Adrenal gland (tissue), 12 donors: ENCODE measurements around the gene SLAMF9. TPM values are rescaled to one million over a fixed set of nuclear protein-coding genes. Genes with fewer than 3 reads are reported as not detected.

Experiments used
- DNase-seq, 7 donors: peaks; one replicate each; pipeline ENCODE4 v3.0.0-alpha.2; 2019 to 2020
- H3K27ac ChIP-seq, 5 donors: fragments of 200-600 bp; sonication (generic) in 4 of 5; 1 replicate in 3 of 5; 2 replicates in 2 of 5; pipeline versions ENCODE4 v1.5.1 to v1.8.0; 2016 to 2020; ENCODE audit warnings: mild to moderate bottlenecking in 1 of 5
- H3K27me3 ChIP-seq: fragments of 200-600 bp; 2 replicates; pipeline ENCODE4 v1.8.0; 2021
- H3K36me3 ChIP-seq, 2 donors: fragments of 200-600 bp; replicated peaks in 1 of 2; 1 replicate in 1 of 2; 2 replicates in 1 of 2; pipeline versions ENCODE4 v1.5.1 to v1.8.0; 2018 to 2022
- H3K4me1 ChIP-seq, 2 donors: fragments of 200-600 bp; replicated peaks in 1 of 2; 1 replicate in 1 of 2; 2 replicates in 1 of 2; pipeline versions ENCODE4 v1.5.1 to v1.8.0; 2018 to 2021
- H3K4me3 ChIP-seq, 4 donors: fragments of 200-600 bp; sonication (generic) in 3 of 4; one replicate each; pipeline ENCODE4 v1.5.1; 2016 to 2018
- H3K9me3 ChIP-seq, 3 donors: fragments of 200-600 bp; sonication (generic) in 1 of 3; replicated peaks in 1 of 3; 1 replicate in 2 of 3; 2 replicates in 1 of 3; pipeline versions ENCODE4 v1.5.1 to v1.8.0; 2016 to 2021
- CTCF ChIP-seq, 6 experiments: fragments of 450-650 bp in 4 of 6; fragments of 200-600 bp in 2 of 6; sonication (generic) in 1 of 6; IDR thresholded peaks; 1 replicate in 5 of 6; 2 replicates in 1 of 6; pipeline versions ENCODE4 v1.5.1 to v1.8.0; 2016 to 2021; ENCODE audit warnings: antibody characterized with exemption in 6 of 6, mild to moderate bottlenecking in 2 of 6, moderate library complexity in 1 of 6
- POLR2A ChIP-seq, 2 donors: fragments of 450-650 bp; IDR thresholded peaks; one replicate each; pipeline ENCODE4 v1.6.1; 2017; ENCODE audit warnings: antibody characterized with exemption in 2 of 2, mild to moderate bottlenecking in 2 of 2, moderate library complexity in 1 of 2
- WGBS, 4 donors: extraction: QIAGEN DNeasy Blood & Tissue Kit in 2 of 4; methylation state at CpG; one replicate each; pipeline versions ENCODE4 v1.1.5 to v1.1.7; 2013 to 2017; 5-methylcytosine and 5-hydroxymethylcytosine counted together
- intact Hi-C, 2 donors: fragments of 100-400 bp; cut with DNase I; formaldehyde crosslinking; loops; one replicate each; pipeline versions ENCODE4 v1.14.1 to v1.15.0; 2022 to 2023
- polyA plus RNA-seq, 3 donors: library from polyadenylated mRNA; stranded (reverse); fragments of 200-250 nt in 2 of 3; fragments of 350-450 nt in 1 of 3; fragmentation: Illumina TruSeq in 1 of 3; extraction: RNeasy Lipid Tissue Mini Kit (QIAGEN cat#74804) in 1 of 3; gene quantifications; one replicate each; pipeline ENCODE4 v1.2.3, GENCODE V29; 2013 to 2014
- total RNA-seq, 9 donors: library from RNA; depleted of rRNA in 4 of 9; stranded (reverse); fragments of >200 nt in 4 of 9; fragments of 120-200 nt in 1 of 9; fragmentation: NEBNext Ultra II Directional in 1 of 9; extraction: Animal tissue kit (Norgen Biotek cat#: 25700) in 1 of 9; gene quantifications; one replicate each; pipeline versions ENCODE4 v1.1.0 to v1.2.4, GENCODE V29; 2013 to 2023
- donor health status: healthy with polysubstance abuse.
- donor health status: Bipolar disorder and iron deficiency.
- donor health status: DM: yes; HTN: yes; CAD: no.
- donor health status: DM: no; HTN: no; CAD: no.
- donor health status: DM: no; HTN: no; CAD: no.
- donor health status: DM: yes; HTN: yes; CAD: no.

The SLAMF9 gene
- total and polyA plus RNA-seq, 12 donors: not detected

- Histone ChIP-seq H3K4me1 (no peaks in the 10 kb centered on the region), H3K9me3 (no peaks in the 10 kb centered on the region), H3K27me3 (peaks cover 15% of the 10 kb centered on the region), H3K36me3 (no peaks in the 10 kb centered on the region), H3K27ac (no peak overlapping the region), H3K4me3 (no peak overlapping the region)
- WGBS, 4 donors: 66 to 81% (median 78%) methylated on average over 5 of the region's 5 CpGs
- no peak for DNase-seq
- intact Hi-C loops: no loop called here
- TF ChIP-seq CTCF (IDR thresholded peaks at IDR 0.05): no peak
Measured at GRCh38 chr1:159952932-159953331, 1.1 kb downstream of the SLAMF9 start.

DNA sequence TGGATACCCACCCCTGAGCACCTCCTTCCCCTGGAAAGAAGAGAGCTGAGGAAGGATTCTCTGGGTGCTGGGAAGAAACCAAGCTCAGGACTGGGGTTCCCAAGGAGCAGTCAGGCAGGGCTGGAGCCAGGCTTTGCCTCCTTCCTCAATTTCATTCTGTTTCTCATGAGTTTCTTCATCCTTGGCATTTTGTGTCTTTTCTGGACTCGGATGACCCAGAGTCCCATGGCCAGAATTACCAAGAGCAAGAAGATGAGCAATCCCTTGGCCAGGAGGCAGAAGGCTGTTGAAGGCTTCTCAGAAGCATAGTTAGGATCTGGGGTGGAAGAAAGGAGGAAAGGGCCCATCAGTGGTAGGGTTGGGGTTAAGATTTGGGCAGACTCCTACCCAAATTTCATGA is 2.5 kb downstream of the SLAMF9 start:
- Histone ChIP-seq H3K27me3 (peaks cover 15% of the 10 kb centered on the region), H3K27ac (no peak overlapping the region), H3K4me3 (no peak overlapping the region), H3K36me3 (no peaks in the 10 kb centered on the region), H3K9me3 (no peaks in the 10 kb centered on the region), H3K4me1 (no peaks in the 10 kb centered on the region)
- TF ChIP-seq CTCF (IDR thresholded peaks at IDR 0.05) (no peak), POLR2A (IDR thresholded peaks at IDR 0.05) (no peak)
- 30 to 70% (median 64%) methylated on average over 1 of the region's 1 CpG for WGBS, 4 donors
- DNase-seq: no peak
- intact Hi-C loops: no loop called here

DNA sequence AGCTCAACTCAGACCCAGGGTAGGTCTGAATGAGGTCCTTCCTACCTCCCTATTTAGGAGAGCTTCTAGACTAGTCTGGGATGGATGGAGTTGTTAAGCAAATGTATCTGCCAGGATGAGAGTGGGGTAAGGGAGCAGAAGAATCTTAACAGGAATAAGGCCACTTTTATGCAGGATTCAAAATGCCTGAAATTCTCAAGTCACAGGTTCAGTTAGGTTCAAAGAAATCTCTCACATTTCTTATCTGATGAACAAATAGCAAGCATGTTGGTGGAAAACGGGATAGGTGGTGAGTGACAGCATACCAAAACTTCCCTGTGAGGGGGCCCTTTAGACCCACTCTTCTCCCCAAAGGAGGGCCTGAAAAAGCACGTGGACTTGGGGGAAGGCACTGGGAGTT is 3.0 kb downstream of the SLAMF9 start:
- TF ChIP-seq CTCF (IDR thresholded peaks at IDR 0.05): no peak
- no peak for TF ChIP-seq POLR2A (IDR thresholded peaks at IDR 0.05)
- intact Hi-C loops: no loop called here
- Histone ChIP-seq H3K27me3 (peaks cover 15% of the 10 kb centered on the region), H3K36me3 (no peaks in the 10 kb centered on the region), H3K9me3 (no peaks in the 10 kb centered on the region), H3K4me1 (peaks cover 0 to under 1% of the 10 kb centered on the region in 2 donors), H3K27ac (no peak overlapping the region), H3K4me3 (no peak overlapping the region)
- WGBS, 4 donors: 55 to 78% (median 71%) methylated on average over 2 of the region's 2 CpGs
- DNase-seq: no peak

GRCh38 chr1:159949981-159950381 is 4.1 kb downstream of the SLAMF9 start:
- intact Hi-C loops: loop anchor here in 1 of 2 donors (10.0 kb wide), 1 partner anchor 145 kb away; the partner anchor contains the start of gene IGSF8
- DNase-seq: no peak
- no peaks in the 10 kb centered on the region for H3K9me3 ChIP-seq
- no peak for TF ChIP-seq CTCF (IDR thresholded peaks at IDR 0.05)
- no peak for TF ChIP-seq POLR2A (IDR thresholded peaks at IDR 0.05)
- peaks cover 22% of the 10 kb centered on the region for H3K27me3 ChIP-seq
- WGBS, 4 donors: 86 to 100% (median 91%) methylated on average over 4 of the region's 4 CpGs
- H3K36me3 ChIP-seq: no peaks in the 10 kb centered on the region
- H3K27ac ChIP-seq: no peak overlapping the region
- no peak overlapping the region for H3K4me3 ChIP-seq
- H3K4me1 ChIP-seq: peaks cover 0 to 10% of the 10 kb centered on the region in 2 donors
